ENCODE results near the gene ARHGEF26.

The ARHGEF26 gene

GRCh38 chr3:154115332-154115731, 5.9 kb upstream of the ARHGEF26 start:
- no peak for DNase-seq

DNA sequence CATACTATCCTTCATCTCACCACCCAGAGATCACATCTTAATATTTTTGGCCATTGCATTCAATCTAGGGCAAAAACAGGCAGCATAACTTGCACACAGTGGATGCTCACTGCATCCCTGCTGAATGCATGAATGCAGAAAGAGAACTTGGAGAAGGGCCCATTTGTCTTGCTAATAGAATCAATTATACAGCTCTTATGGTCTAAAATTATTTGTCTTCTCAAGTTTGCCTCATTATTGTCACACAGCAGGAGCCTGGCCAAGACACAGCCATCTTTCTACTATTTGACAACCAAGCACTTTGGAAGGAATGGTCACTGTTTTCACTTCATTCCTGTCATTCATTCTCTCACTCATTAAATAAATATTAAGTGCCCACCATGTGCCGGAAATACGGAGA, 1.2 kb upstream of the ARHGEF26 start:
- DNase-seq, result no peak

DNA sequence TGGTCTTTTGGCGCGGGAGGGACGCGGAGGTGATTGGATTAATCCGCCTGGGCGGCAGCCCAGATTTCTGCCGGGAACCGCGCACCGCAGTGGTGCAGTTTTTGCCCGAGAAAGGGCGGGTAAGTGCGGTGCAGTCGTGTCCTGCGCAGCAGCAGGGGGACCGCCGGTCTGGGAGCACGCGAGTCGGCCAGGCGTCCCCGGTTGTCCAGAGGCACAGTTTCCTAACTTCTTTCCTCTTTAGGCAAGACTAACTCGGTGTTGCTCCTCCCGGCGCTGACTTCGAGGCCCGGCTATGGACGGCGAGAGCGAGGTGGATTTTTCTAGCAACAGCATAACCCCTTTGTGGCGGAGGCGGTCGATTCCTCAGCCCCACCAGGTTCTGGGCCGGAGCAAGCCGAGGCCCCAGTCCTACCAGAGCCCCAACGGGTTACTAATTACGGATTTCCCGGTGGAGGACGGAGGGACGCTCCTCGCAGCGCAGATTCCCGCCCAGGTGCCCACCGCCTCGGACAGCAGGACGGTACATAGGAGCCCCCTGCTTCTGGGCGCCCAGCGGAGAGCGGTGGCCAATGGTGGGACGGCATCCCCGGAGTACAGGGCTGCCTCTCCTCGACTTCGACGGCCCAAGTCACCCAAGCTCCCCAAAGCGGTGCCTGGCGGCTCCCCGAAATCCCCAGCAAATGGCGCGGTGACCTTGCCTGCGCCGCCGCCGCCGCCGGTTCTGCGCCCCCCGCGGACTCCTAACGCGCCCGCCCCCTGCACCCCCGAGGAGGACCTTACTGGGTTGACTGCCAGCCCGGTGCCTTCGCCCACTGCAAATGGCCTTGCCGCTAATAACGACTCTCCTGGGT, 736 bp downstream of the ARHGEF26 start:
- DNase-seq, result peak; percentile 19

- no peak for DNase-seq
Observed at GRCh38 chr3:154122552-154122911, 1.3 kb downstream of the ARHGEF26 start.

GRCh38 chr3:154122912-154123559, 1.8 kb downstream of the ARHGEF26 start:
- DNase-seq, result no peak

- DNase-seq, result no peak
Observed at GRCh38 chr3:154123906-154124305, 2.7 kb downstream of the ARHGEF26 start.

DNA sequence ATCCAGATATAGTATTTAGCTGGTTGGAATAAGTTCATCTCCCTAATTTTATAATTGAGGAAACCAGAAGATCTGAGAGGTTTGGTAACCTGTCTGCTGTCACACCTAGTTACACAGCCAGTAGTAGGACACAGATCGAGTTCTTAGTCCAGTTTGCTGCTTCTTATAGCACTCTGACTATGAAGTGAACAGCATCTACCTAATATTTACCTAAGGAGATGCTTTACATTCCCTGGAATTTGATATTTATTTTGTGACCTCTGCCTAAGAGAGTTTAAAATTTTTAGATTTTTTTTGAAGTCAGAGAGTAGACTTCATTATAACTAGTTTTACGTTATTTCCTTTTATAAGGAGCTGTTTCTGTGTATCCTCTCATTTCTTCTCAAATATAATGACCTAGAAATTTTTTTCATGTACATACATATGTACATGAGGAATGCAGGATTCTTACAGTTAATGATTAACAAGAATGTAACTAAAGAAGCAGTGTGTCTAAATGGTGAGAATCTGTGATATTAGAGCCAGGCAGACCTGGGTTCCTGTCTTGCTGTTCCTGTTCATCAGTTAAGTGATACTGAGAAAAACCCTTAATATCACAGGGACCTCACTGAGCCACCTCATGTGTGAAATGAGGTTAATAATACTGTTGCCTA, 4.3 kb downstream of the ARHGEF26 start:
- DNase-seq, result no peak

GRCh38 chr3:154126651-154127050, 5.5 kb downstream of the ARHGEF26 start:
- no peak for DNase-seq

DNA sequence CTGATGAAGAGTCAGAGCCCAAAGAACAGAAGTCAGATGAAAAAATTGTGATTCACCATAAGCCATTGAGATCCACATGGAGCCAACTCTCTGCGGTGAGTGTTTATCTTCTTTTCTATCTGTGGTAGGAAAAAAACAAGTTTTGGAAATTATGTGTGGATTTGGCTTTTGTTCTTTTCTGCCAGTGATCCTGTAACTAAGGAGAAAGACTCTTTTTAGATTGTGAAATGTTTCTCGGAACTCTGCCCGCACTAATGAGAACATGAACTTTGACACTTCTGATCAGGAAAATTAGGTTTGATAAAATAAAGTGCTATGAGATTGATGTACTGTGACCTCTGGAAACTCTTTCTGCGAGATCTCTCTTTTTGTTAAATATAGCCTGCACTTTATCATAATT, 8.4 kb downstream of the ARHGEF26 start:
- no peak for DNase-seq

GRCh38 chr3:154130540-154130939, 9.3 kb downstream of the ARHGEF26 start:
- DNase-seq, result no peak

DNA sequence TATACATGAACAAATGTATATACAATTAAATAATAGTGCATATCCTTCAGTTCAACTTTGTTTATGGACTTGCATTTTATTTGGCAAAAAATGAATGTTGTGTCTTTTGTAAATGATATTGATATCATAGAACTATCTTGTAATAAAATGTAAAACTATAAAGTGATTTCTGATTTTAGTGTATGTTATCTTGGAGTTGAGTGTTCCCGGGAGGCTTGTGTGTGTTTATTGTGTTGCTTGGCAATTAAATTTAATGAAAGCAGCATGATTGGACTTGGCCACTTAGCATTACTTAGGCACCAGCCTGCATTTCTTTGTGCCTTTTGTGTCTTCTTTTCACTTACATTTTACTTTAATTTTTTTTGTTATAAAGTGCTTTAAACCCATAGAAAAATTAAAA, 10.6 kb downstream of the ARHGEF26 start:
- no peak for DNase-seq

DNA sequence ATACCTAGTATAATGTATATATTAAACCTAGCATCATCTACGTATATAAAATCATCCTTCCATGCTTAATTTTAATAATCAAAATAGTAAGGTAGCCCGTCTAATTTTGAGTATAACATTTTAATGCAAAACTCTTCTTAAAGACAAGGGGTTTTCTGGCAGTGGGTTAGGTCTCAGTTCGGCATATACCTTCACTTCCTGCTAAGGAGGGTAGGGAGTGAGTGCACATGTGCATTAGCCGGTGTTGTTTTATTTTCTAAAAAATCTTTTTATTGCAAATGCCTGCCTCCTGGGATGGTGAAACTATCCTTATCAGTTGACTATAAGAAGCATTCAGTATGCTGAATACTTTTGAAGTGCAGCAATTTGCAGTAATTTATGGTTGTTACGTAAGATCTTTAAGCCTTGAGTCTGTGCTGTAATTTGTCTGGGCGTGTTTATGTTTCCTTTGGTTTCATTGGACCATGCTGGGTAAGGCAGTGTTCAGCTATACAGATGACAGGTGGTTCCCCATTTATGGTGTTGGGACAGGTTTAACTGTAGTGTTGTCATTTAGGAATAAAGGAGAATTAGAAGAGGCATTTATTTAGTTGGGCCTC, 11.7 kb downstream of the ARHGEF26 start:
- DNase-seq, result no peak

DNA sequence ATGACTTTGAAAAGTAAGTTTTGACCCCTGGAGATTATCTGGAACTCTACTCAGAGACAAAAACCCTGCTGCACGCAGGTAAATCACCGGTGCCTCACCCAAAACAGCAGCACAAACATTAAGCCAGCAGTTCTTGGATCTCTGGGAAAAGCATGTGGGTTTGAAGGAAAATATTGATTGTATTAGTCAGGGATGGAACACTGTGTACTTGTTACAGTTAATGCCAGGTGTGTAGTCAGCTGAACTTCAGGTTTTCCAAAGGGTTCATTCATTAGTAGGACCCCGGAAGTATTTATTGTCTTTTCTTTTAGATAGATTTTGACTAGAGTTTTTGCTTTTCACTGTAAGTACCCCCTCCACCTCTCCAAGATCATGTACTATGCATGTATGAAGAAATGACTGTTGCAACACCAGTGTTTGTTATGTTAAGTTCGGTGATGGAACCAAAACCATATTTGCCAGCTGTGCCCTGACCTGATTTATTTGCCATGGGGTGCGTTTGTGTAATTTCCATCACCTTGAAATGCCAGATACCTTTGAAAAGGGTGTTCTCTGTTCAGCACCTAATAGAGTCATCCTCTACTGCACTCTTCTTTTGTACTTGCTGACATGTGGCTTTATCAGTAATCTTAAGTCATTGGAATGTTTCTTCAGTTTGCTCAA, 14.5 kb downstream of the ARHGEF26 start:
- DNase-seq, result no peak

DNA sequence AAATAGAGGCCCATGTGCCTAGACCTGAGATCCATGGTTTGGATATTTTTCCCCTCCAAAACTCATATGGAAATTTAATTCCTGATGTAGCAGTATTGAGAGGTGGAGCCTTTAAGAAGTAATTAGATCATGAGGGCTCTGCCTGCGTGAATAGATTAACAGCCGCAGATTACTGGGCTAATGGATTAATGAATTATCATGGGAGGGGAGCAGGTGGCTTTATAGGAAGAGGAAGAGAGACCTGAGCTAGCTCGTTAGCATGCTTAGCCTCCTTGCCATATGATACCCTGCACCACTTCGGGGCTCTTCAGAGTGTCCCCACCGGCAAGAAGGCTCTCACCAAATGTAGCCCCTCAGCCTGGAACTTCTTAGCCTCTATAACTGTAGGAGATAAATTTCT, 15.8 kb downstream of the ARHGEF26 start:
- DNase-seq, result no peak

DNA sequence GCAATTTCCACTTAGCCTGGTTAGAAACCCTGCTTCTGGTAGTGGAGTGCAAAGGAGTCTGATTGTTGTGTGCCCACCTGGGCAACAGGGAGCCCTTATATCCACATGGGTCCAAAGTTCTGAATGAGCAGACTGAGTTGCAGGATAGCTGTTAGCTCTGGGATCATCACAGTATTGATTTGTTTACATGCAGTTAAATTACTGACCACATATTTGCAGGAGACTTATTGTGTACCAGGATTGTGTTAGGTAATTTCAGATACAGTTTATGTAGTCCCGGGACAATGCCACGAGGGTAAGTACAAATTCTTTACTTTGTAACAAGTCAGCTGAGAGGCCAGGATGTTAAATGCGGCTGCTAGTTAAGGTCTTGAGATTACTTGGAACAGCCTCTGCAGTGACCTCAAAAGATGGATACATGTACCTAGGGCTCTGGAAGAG, 18.8 kb downstream of the ARHGEF26 start:
- DNase-seq, result no peak

GRCh38 chr3:154142608-154143007, 21.4 kb downstream of the ARHGEF26 start:
- no peak for DNase-seq

DNA sequence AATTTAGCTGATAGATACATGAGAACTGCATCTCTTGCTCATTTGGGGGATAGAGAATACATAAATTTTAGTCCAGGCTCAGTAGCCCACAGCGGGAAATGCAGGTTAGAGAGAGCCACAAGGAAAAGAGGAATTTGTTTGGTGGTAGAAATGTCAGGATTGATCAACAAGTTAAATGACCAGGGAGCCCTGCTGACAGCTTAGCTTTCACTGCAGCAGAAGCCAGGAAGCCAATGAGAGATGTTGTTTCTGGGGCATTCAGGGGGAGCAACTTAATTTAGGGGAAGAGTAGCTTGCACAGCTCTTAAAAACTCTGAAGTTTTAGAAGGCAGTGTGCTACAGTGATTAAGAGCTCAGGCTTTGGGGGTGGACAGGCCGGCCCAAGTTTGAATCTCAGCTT, 22.7 kb downstream of the ARHGEF26 start:
- no peak for DNase-seq

DNA sequence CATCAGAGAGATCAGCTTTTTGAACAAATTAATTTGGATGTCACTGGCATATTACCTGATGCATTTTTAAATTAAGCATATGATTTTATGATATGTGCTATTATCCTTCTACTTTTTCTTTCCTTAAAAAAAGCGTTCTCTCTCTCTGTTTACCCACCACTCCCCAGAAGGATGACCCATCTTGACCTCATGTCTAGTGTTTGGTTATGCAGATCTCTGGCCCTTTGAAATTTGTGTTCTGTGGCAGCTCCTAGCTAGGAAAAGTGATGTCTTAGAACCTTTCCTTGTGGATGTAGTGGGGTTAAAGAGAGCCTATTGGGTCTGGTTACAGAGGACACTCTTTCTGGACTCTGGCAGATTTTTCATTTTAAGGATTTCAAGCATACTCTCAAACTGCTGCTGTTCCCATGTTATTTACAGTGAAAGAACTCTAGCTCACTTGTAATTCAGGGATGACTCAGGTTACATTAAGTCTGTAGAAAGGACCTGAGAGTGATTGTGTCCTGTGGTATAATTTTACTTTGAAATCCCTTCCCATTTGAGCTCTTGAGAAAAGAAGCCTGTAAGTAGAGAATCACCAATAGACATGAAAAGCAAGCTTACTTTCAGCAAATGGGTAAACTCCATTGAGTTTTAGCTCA, 23.8 kb downstream of the ARHGEF26 start:
- DNase-seq, result no peak

DNA sequence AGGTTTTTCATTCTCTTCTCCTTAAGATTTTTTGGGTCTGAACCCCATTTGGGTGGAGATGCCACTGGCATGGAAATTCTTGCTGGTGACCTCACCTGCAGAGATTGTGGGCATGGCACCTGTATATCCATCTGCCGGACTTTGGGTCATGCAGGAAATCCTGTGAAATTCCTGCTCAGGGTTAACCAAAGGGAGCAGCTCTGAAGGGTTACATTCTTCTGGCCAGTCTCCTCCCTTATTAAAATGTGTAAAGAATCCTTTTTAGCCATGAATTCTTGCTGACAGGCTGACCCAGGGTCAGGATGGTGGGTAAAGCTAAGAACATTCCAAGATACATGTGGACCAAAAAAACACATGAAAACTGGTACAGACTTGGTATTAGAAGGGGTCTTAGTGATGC, 27.4 kb downstream of the ARHGEF26 start:
- DNase-seq, result no peak

DNA sequence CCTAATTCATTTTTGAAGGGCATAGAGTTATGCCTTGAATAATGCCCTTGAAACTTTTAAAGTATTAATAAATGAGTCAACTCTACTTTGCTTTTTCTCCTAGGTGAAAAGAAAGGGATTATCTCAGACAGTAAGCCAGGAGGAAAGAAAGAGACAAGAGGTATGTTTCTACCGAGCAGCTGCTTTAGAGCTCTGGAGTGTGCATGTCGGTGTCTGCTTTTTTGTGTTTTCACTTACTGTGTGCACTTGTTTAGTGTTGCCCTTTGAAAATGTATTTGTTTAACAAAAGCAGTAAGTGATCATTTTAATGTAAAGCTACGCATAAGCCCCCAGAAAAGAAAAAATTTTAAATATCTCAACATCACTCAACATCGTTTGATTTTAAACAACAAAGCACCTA, 28.1 kb downstream of the ARHGEF26 start:
- DNase-seq, result no peak

DNA sequence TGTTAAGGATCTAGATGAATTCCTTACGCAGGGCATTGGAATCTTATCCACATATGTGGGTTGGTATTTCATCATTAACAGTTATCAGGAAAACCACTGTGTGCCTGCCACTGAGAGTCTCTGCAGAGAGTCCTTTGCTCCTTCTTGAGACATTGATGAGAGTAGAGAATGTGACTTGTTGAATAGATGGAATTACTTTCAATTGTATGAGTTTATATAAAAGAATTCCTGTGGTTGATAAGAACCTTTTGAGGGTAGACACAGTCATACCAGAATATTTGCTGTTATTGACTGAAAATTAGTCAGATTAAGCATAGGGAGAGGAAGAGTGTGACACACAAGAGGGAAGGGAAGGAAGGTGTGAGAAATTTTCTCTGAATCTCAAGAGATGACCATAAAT, 30.8 kb downstream of the ARHGEF26 start:
- DNase-seq, result no peak

- DNase-seq, result no peak
Observed at GRCh38 chr3:154152741-154153140, 31.6 kb downstream of the ARHGEF26 start.

DNA sequence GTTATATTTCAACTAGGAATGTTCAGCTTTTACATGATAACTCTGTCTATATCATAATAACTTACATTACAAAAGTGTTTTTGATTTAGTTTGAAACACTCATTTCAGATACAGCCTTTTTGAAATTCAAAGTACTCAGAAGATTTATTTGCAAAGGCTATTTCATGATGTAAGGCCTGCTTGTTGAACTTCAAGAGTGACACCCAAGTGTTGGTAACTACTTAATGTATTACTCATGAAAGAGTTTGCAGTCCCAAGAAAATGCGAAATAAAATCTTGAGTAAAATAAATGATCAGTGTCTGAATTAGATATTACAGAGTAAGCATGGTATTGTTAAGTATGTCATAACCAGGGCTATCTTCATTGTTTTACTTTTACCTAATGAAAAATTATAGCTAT, 35.3 kb downstream of the ARHGEF26 start:
- DNase-seq, result no peak

All from CD4-positive, alpha-beta T cell treated with Interleukin-17A for 4 hours (primary cell).